Hematopoietic multipotent progenitor cell treated with erythropoietin and hydrocortisone succinate and interleukin-3 and kit ligand, for 15 days (in vitro differentiated cells): ENCODE data around the gene ZNFX1.
"Not testable (repeated sequence)": the region's sequence is repeated elsewhere in the genome, so short reads cannot be mapped to it uniquely, and the experiment has no call there.

Experiments used
- DNase-seq: peaks from one replicate; pipeline ENCODE4 v3.0.0-alpha.2; 2015; ENCODE audit warnings: low spot score

Gene ZNFX1

DNA sequence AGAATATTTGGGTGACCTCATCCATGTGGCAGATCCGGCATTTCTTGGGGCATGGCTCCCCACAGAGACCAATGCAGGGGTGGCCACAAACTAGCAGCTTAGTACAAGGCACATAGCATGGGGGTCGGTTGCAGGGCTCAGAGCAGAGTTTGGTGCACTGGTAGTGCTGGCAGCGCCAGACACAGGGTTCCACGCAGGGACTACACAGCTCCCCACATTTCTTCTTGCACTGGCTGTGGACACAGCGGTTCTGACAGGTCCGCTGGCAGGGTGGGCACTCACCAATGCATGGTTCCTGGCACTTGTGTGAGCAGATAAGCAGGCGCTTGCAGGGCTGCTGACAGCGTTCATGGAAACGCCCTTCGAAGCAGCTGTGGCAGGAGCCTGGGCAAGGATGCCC is 29.6 kb downstream of the ZNFX1 start:
- no peak for DNase-seq

DNA sequence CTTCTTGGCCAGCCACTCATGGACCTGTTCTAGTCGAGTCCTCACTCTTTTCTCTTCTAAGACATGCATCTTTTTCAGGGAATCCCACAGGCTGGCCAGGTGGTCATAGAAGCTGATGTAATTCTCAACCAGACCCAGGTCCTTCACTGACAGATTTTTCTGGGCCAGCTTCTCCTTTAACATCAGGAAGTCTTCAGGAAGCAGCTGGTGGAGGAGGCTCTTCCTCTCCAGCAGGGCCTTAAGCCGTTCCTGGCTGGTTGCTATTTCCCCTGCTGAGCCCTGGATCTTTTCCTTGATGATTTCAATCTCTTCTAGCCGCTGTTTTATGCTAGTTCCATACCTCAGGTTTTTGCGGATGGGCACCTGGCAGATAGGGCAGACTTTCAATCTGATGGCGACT is 30.1 kb downstream of the ZNFX1 start:
- no peak for DNase-seq

DNA sequence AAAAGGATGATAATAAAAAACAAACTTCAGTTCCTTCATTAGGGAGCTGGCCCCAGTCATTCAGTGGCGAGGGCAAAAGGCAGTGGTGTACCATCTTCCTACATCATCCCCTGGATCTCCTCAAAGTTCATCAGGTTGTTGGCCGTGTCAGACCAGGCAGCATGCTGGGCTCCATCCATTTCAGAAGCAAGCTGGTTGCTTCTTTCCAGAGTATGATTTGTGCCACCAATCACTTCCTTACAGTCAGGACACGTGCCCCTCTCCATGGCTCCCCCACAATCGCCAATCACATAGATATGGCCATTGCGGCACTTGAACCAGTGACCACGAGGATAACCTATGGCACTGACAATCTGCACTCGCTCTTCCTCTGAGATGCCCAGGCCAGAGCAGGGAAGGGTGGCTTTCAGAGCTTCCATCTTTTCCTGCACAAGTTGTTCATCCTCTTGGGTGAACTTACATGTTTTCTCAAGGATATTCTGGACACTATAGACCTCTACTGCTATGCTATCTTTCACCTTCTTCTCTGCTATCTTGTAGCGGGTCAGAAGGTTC is 30.6 kb downstream of the ZNFX1 start:
- no peak for DNase-seq

DNA sequence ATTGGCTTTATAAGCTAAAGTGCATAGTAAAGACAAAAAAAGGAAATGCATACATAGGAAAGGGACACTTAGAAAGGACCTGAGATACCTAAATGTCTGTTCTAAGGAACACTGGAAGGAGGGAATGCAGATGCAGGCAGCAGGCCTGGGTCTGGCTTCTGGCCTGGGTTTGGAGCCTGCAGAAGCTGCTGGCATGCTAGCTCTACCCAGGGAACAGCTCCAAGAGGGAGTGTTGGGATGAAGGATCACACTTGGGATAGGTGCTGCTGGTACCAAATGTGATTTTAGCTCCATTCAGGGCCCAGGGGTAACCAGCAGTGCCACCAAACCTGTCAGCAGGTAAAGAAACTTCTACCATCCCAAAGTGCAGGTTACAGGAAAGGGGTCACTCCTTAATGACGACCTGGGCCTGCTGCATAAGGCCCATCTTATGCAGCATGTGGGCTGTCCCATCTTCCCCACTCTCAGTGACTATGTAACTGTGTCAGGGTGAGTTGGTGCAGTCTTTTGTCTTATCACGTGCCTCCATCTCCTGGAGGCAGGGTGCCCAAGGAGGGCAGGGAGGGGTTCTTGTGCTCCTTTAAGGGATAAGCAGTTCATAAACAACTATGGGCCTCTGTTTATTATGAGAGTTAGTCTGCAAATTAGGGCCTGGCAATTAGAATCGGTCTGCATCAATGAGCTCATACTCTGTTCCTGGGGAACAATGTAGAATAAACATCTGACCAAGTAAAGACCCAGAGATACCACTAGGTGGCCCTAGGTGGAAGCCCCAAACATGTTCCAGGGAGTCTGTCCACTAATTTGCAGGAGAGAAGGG is 31.7 kb downstream of the ZNFX1 start:
- peak; percentile 63 for DNase-seq

DNA sequence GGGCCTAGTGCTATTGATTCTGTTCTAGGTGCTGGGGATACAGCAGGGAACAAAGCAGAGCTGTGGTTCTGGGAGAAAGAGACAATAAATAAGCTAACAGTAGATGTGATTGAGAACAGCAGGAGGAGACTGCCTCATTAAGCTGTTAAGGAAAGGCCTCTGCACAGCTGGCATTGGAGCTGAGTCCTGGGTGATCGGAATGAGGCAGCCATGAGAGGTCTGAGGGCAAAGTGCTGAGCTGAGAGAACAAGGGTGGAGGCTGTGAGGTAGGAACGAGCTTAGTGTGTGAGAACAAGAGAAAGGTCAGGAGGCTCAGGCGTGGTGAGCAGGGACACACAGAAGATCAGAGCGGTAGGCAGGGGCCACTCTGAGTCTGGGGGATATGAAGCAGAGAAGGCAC is 40.3 kb downstream of the ZNFX1 start:
- no peak for DNase-seq

DNA sequence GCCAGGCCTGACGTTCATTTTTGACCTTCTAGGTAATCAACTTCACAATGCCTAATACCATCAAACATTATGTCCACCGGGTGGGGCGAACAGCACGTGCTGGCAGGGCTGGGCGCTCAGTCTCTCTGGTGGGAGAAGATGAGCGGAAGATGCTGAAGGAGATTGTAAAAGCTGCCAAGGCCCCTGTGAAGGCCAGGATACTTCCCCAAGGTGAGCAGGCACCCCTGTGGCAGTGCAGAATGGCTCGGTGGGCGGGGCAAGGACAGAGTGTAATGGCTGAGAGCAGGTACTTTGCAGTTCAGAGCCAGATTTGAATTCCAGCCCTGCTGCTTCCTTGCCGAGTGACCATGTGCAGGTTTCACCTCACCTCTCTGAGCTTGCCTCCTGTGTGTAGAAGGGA is 41.6 kb downstream of the ZNFX1 start:
- DNase-seq: no peak

DNA sequence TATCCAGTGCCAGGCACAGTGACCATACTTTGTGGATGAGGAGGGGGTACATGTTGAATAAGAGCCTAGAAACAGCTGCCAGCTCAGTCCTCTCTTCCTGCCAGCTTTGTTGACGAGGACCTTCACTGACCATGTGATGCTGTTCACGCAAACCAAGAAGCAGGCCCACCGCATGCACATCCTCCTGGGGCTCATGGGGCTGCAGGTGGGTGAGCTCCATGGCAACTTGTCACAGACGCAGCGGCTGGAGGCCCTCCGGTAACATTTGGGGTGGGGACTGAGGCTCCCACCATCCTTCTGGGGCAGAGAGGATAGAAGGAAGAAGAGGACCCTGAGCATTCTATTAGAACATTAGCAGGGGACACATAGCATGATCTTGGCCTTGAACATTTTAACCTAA is 43.0 kb downstream of the ZNFX1 start:
- DNase-seq: no peak

DNA sequence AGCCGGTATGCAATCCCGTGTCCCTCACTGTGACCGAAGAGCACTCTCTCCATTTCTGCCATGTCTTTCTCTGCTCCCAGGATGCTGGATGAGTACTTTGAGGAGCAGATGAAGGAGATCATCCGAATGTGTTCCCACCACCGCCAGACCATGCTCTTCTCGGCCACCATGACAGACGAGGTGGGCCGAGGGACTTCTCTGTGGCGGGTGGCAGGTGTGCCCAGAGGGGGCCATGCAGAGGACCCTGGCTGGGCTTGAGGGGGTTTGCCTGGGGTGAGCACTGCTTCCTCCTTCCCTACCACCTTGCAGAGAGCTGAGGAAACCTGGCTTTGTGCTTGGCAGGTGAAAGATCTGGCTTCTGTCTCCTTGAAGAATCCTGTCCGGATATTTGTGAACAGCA is 44.6 kb downstream of the ZNFX1 start:
- no peak for DNase-seq

DNA sequence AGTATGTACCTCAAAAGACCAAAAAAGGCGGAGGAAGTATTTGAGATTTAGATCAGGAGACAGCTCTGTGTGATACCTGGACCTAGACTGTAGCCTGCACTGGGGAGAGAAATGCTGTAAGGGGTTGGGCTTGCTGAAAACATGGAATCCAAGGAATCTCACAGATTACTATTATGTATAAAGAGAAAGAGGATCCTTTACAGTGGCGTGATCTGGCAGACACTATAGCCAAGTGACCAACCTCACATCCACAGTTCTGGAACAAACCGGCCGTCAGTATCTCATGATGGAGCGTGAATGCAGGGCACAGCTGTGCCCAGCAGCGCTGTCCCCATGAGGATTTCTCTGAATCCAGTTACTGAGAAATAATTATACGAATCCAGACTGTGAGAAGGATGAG is 46.4 kb downstream of the ZNFX1 start:
- DNase-seq: no peak

DNA sequence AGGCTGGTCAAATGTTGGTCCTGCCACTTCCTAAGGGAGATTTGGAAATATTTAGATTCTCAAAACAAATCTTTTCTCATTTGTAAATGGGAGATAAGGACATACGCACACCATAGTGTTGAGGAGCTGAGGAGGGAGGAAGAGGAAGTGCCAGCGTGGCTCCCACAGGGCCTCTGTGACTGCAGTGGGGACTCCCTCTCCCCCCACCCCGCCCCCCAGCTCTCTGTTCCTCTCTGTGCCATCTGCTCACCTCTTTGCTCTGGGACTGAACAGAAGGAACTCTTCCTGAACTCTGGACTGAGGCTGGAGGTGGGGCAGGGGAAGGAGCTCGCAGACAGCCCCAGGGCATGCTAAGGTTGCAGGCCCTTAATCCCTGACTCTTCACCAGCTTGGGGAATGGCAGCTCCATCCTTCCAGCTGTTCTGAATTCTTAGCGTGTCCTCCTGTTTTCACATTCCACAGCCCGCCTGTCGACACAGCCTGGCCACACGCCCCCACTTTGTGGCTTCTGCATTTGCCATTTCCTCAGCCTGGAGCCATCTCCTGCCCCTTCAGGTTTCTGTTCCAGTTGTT is 47.2 kb downstream of the ZNFX1 start:
- DNase-seq: no peak

DNA sequence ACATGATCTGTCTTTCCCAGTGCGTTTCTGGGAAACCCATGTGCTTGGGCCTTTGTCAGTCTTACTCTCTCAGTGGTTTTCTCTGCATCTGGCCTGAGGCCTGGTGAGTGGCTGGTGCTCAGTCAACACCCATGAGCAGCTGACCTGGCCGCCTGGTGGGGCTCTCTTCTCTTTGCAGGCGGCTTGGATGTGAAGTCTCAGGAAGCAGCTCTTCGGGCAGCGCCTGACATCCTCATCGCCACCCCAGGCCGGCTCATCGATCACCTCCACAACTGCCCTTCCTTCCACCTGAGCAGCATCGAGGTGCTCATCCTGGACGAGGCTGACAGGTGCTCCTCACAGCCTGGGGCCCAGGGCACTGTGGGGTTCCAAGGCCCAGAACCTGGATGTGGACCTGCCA is 47.8 kb downstream of the ZNFX1 start:
- DNase-seq: no peak

DNA sequence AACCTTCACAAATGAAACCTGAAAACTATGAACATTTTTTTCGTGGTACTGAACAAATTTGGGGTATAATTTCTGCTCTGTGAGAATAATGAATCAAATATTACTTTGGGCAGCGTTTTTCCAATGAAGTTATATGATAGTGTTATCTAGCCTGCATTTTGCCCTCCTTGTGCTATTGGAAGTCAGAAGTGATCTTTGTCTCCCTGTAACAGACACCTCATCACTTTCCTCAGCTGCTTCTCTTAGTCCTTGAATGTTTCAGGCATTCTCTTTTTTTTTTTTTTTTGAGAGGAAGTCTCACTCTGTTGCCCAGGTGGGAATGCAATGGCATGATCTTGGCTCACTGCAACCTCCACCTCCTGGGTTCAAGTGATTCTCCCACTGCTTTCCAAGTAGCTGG is 48.5 kb downstream of the ZNFX1 start:
- DNase-seq: no peak

DNA sequence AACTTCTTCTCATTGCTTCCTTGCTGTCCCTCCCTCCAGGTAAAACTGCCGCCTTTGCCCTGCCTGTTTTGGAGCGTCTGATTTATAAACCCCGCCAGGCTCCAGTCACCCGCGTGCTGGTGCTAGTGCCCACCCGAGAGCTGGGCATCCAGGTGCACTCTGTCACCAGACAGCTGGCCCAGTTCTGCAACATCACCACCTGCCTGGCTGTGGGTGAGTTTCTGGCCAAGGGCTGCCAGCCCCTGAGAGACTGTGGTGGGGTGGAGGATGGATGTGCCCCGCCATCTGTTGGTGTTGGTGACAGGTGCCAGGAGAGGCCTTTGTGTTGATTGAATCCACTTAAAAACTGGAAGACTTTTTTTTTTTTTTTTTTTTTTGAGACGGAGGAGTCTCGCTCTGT is 49.2 kb downstream of the ZNFX1 start:
- DNase-seq: no peak

DNA sequence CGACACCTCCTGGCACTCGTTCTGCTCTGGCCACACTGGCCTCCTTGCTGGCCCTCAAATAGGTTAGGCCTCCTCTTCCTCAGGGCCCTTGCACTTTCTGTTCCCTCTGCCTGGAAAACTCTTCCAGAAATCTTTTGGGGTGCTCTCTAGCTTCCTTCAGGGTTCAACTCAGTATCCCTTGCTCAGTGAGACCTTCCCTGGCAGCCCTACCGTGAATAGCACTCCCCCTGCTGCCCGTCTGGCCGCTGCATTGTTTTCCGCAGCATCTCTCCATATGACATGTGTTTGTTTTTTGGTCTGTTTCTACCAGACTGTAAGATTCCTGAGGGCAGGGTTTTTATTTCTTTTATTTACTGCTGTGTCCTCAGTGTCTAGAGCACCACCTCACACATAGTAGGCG is 52.0 kb downstream of the ZNFX1 start:
- no peak for DNase-seq

DNA sequence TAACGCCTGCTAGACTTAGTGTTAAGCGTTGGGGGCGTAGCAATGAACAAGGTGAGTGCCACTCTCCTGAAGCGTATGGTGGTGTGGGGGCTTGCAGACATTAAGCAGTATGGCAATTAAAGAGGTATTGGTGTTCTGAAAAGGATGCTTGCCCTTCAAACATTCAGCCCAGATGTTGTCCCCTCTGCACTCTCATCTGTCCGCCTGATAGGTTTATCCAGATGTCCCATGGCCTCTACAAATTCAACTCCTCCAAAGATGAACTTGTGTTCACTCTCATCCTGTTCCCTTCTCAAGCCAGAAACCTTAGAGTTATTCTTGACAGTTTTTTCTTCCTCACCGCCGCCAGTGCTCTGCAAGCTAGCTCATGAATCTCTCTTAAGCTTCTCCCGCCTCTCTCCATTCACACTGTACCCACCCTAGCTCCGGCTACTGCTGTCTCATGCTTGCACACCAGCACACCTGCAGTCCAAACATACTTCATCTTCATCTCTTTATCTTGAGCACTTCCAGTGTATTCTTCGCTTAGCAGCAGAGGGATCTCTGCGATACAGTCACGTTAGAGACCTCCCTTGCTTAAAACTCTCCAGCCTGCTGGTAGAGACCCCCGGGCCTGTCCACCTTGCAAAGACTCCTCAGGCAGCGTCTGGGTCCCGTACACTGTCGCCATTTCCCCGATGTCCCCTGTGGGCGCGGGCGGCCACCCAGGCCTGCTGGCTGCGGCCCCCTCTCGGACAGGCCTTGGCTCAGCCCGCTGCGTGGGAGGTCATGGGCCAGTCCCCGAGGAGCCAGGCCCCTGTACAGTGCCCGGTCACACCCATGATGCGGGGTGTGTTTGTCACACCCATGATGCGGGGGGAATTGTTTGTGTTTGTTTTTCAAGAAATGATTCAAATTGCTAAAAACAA is 57.7 kb downstream of the ZNFX1 start:
- no peak for DNase-seq

DNA sequence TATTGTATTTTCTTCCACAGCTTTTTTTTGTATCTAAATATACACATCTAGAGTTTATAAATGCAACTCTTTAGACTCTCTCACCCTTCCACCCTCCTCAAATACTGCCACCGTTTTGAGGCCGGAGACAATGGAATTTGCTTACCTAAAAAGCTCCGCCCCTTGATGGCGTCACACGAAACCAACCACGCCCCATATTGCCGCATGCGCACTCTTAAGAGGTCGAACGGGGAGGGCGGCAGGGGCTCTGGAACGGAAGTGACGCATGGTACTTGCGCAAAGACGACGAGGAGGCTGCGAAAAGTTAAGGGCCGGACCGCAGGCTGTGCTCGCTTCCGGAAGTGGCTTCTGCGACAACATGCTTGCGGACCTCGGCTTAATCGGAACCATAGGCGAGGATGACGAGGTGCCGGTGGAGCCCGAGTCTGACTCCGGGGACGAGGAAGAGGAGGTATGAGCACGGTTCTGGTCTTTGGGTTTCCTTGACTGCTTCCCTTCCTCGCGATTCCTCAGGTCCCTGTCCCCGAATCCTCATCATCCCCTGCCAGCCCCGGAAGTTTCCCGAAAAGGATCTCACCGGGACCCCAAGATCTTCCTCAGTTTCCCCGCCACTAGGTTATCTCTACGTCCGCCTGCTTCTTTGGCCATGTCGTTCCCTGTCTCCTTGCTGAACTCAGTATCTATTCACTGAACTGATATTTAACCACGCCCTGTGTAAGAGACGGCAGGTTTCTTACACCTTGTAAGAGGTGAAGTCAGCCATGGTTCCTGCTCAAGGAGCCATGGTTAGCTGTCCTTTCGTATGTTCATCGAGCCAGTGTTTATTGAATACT is 58.5 kb downstream of the ZNFX1 start, which contains the start of gene DDX27:
DDX27 (plus strand) TSS at position 326 of the 833 bp plus-strand sequence; CDS start at position 359, 33 bp downstream.
- peak; percentile 98 for DNase-seq

DNA sequence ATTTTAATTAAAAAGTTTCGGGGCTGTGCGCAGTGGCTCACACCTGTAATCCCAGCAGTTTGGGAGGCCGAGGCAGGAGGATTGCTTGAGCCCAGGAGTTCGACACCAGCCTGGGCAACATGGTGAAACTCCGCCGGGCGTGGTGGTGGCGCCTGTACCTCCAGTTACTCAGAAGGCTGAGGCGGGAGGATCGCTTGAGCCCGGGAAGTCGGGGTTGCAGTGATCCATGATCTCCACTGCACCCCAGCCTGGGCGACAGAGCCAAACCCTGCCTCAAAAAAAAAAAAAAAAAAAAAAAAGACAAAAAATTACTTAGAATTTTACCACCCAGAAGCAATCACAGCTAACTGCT is 59.1 kb downstream of the ZNFX1 start:
- DNase-seq: not testable (repeated sequence)

DNA sequence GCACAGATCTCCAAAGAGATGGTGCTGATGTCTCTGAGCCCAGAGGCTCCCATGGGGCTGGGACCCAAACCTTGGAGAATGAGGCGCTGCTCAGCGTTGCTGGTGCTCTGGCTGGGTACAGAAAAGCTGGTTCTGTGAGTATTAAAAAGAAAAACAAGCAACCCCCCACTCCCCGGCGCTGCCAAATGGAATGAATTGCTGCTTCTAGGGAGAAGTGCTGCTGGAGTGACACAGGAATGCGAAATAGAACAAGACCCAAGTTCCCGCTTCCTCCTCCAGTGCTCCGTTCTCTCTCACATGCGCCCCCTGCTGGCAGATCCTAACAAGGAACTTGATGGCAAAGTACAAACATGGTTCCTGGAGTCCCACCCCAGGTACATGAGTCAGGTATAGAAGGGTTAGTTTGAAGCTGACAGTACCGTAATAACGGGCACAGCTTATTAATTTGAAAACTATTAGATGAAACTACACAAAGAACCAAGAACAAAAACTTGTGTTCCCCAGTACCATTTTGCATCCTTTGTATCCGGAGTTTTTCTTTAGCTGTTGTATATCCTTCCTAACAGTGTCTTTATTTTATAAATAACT is 60.8 kb downstream of the ZNFX1 start:
- DNase-seq: peak; percentile 92

DNA sequence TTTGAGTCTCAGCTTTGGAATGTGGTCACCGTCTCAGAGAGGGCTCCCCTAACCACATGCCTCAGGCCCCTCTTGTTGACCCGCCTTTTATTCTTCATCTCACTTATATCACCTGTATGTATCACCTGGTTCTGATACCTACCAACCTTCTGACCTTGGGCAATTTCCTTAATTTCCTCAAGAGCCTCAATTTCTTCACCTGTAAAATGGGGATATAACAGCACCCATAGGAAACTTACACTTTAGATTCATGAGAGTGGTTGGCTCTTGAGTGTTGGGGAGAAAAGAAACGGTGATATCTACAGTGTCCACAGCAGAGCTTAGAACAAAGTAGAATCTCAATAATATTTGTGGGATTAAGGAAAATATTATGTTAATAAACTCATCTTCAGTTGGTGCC is 62.6 kb downstream of the ZNFX1 start:
- no peak for DNase-seq

DNA sequence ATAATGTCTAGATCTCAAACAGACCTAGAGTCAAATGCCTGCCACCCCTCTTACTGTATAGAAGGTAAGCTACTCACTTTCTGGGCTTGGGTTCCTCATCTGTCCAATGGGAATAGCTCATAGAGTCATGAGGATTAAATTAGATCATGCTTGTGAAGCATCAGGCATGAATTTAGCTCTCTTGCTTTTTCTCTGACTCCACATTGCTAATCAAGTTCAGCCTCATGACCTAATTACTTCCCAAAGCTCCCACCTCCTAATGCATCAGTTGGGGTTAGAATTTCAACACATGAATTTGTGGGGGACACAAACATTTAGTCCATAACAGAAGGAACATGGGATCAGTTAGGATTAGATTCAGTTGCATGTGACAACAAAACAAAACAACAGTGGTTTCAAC is 63.3 kb downstream of the ZNFX1 start:
- DNase-seq: no peak

DNA sequence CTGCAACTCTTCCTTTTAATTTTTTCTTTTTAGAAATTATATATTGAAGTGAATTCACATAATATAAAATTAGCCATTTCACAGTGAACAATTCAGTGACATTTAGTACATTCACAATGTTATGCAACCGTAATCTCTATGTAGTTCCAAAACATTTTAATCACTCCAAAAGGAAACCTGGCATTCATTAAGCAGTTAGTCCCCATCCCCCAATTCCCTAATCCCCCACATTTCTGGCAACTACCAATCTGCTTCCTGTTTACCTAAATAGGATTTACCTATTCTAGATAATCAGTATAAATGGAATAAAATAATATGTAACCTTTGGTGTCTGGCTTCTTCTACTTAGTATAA is 67.1 kb downstream of the ZNFX1 start:
- no peak for DNase-seq
